MM.1S (cell line): ENCODE data around the gene SLCO3A1.

Experiments used
- DNase-seq: peaks from one replicate; pipeline ENCODE4 v3.0.0-alpha.2; 2015
- H2AFZ ChIP-seq: fragments of 300-600 bp; sonication (generic); 2 replicates; pipeline ENCODE4 v1.6.0; 2016; ENCODE audit warnings: antibody characterized with exemption, low read length
- H3F3A ChIP-seq: fragments of 300-600 bp; sonication (generic); 2 replicates; pipeline ENCODE4 v1.6.1; 2016; ENCODE audit warnings: mild to moderate bottlenecking, antibody characterized with exemption, low read length, moderate library complexity, mixed read lengths; ENCODE audit not compliant: insufficient read depth
- H3K27ac ChIP-seq: fragments of 300-600 bp; sonication (generic); 2 replicates; pipeline ENCODE4 v1.5.1; 2016; ENCODE audit warnings: mild to moderate bottlenecking, low read length
- H3K27me3 ChIP-seq: fragments of 300-600 bp; sonication (generic); replicated peaks from 2 replicates; pipeline ENCODE4 v1.6.0; 2016; ENCODE audit warnings: low read length; ENCODE audit not compliant: insufficient read depth
- H3K36me3 ChIP-seq: fragments of 300-600 bp; sonication (generic); replicated peaks from 2 replicates; pipeline ENCODE4 v1.6.1; 2016; ENCODE audit warnings: mild to moderate bottlenecking, low read length, mixed read lengths; ENCODE audit not compliant: insufficient read depth
- H3K4me1 ChIP-seq: fragments of 300-600 bp; sonication (generic); 2 replicates; pipeline ENCODE4 v1.6.1; 2016; ENCODE audit warnings: low read length, mixed read lengths
- H3K4me2 ChIP-seq: fragments of 300-600 bp; sonication (generic); 2 replicates; pipeline ENCODE4 v1.6.0; 2016; ENCODE audit warnings: low read depth, low read length
- H3K4me3 ChIP-seq: fragments of 300-600 bp; sonication (generic); 2 replicates; pipeline ENCODE4 v1.5.1; 2016; ENCODE audit warnings: low read length, mixed read lengths
- H3K79me2 ChIP-seq: fragments of 300-600 bp; sonication (generic); 2 replicates; pipeline ENCODE4 v1.6.1; 2016; ENCODE audit warnings: mixed run types, low read length, mixed read lengths
- H3K9ac ChIP-seq: fragments of 300-600 bp; sonication (generic); 2 replicates; pipeline ENCODE4 v1.6.1; 2016; ENCODE audit warnings: low read length, mixed read lengths
- H3K9me2 ChIP-seq: fragments of 300-600 bp; sonication (generic); replicated peaks from 2 replicates; pipeline ENCODE4 v1.6.1; 2016; ENCODE audit warnings: mild to moderate bottlenecking, low read length, mixed read lengths; ENCODE audit not compliant: insufficient read depth
- H3K9me3 ChIP-seq: fragments of 300-600 bp; sonication (generic); replicated peaks from 2 replicates; pipeline ENCODE4 v1.6.1; 2016; ENCODE audit warnings: mild to moderate bottlenecking, low read length, mixed read lengths; ENCODE audit not compliant: insufficient read depth
- H4K20me1 ChIP-seq: fragments of 300-600 bp; sonication (generic); 2 replicates; pipeline ENCODE4 v1.6.1; 2016; ENCODE audit warnings: mild to moderate bottlenecking, low read length, moderate library complexity, mixed read lengths; ENCODE audit not compliant: insufficient read depth
- EZH2 ChIP-seq: fragments of 300-600 bp; sonication (generic); optimal IDR thresholded peaks from 2 replicates; pipeline ENCODE3; 2017; ENCODE audit warnings: low read depth, mild to moderate bottlenecking, antibody characterized with exemption, low read length, mixed read lengths
- EZH2phosphoT487 ChIP-seq: fragments of 300-600 bp; sonication (generic); IDR thresholded peaks from 2 replicates; pipeline ENCODE4 v1.6.1; 2018; ENCODE audit warnings: antibody characterized with exemption, low read length
- TF ChIP-seq, protein P1 (sequence below): fragments of 300-600 bp; sonication (generic); IDR thresholded peaks from 2 replicates; pipeline ENCODE4 v1.5.1; 2016; ENCODE audit warnings: antibody characterized with exemption, low read length, mixed read lengths

SLCO3A1 gene

DNA sequence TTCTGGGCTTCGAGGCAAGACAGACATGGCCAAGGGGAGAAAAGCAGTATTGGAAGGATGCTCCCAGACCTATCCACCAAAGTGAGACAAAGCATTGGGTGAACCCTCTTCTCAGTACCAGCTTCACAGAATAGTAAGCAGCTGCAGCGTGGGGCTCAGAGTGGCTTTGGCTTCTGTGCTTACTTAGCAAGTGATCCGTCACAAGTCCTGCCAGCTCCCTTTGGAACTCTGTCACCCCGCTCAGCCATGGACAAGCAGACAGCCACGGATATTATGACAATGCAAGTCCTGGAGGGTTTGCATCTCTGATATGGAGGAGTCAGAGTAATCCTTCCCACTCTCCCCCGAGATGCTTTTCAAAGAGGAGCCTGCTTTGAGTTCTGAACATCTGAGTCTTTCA lies 90.8 kb downstream of the SLCO3A1 start:
- no peak for TF ChIP-seq EZH2
- TF ChIP-seq, protein P1, sequence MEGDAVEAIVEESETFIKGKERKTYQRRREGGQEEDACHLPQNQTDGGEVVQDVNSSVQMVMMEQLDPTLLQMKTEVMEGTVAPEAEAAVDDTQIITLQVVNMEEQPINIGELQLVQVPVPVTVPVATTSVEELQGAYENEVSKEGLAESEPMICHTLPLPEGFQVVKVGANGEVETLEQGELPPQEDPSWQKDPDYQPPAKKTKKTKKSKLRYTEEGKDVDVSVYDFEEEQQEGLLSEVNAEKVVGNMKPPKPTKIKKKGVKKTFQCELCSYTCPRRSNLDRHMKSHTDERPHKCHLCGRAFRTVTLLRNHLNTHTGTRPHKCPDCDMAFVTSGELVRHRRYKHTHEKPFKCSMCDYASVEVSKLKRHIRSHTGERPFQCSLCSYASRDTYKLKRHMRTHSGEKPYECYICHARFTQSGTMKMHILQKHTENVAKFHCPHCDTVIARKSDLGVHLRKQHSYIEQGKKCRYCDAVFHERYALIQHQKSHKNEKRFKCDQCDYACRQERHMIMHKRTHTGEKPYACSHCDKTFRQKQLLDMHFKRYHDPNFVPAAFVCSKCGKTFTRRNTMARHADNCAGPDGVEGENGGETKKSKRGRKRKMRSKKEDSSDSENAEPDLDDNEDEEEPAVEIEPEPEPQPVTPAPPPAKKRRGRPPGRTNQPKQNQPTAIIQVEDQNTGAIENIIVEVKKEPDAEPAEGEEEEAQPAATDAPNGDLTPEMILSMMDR: no peak
- TF ChIP-seq EZH2phosphoT487: no peak
- H3K27ac ChIP-seq: no peak overlapping the region
- H3K36me3 ChIP-seq: no peaks in the 10 kb centered on the region
- H3K4me1 ChIP-seq: peaks cover 17% of the 10 kb centered on the region
- no peak overlapping the region for H3K4me3 ChIP-seq
- no peak for DNase-seq
- no peaks in the 10 kb centered on the region for H3F3A ChIP-seq
- no peak overlapping the region for H3K4me2 ChIP-seq
- peaks cover 31% of the 10 kb centered on the region for H3K79me2 ChIP-seq
- H3K9ac ChIP-seq: no peak overlapping the region
- H3K9me3 ChIP-seq: no peaks in the 10 kb centered on the region
- H4K20me1 ChIP-seq: no peaks in the 10 kb centered on the region
- H3K27me3 ChIP-seq: no peaks in the 10 kb centered on the region
- no peak overlapping the region for H2AFZ ChIP-seq
- no peaks in the 10 kb centered on the region for H3K9me2 ChIP-seq

DNA sequence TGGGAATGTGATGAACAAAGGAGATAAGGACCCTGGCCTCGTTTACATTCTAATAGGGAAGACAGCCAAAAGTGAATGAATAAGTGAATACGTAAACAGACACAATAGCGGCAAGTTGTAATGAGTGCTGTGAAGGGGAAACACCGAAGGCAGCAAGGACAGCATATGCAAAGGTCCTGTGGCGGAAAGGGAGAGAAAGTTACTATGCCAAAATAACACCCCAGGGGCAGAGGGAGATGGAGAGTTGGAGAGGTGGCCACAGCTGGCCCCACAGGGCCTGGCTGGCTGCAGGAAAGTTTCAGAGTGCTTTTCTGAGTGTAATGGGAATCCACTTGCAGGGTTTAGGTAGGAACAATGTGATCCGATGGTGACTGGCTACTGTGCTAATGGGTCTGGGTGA lies 91.9 kb downstream of the SLCO3A1 start:
- Histone ChIP-seq H3K9me2 (no peaks in the 10 kb centered on the region), H3K4me2 (no peak overlapping the region), H3K9me3 (no peaks in the 10 kb centered on the region), H3K9ac (no peak overlapping the region), H3F3A (0 out of 2 replicates have a peak, but pooled peaks cover under 1% of the 10 kb centered on the region), H2AFZ (no peak overlapping the region), H4K20me1 (no peaks in the 10 kb centered on the region), H3K79me2 (peaks cover 36% of the 10 kb centered on the region), H3K27ac (no peak overlapping the region), H3K4me3 (no peak overlapping the region), H3K4me1 (peaks cover 23% of the 10 kb centered on the region), H3K27me3 (no peaks in the 10 kb centered on the region), H3K36me3 (no peaks in the 10 kb centered on the region)
- no peak for DNase-seq
- no peak for TF ChIP-seq EZH2phosphoT487
- TF ChIP-seq, protein P1: no peak
- no peak for TF ChIP-seq EZH2

DNA sequence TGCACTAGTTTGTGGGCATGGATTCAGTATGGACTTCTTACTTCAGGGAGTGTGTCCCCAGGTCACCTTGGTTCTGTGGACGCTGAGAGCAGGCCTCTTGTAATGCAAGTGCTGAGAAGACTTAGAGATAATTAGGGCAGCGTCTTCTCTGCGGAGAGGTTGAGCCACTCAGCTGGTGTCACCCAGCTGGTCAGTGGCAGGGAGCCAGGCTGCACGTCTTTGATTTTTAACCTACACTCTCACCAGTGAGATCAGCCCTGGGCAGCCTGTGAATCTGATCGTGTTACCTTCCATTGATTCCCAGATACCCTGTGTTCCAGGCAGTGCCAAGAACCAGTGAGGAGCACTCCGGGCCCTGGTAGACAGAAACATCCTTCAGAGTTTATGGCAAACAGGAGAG lies 92.6 kb downstream of the SLCO3A1 start:
- H3K27me3 ChIP-seq: no peaks in the 10 kb centered on the region
- TF ChIP-seq, protein P1: no peak
- TF ChIP-seq EZH2 (no peak), EZH2phosphoT487 (no peak)
- peaks cover 30% of the 10 kb centered on the region for H3K4me1 ChIP-seq
- no peaks in the 10 kb centered on the region for H3K36me3 ChIP-seq
- H2AFZ ChIP-seq: no peak overlapping the region
- H3K9me3 ChIP-seq: no peaks in the 10 kb centered on the region
- no peak overlapping the region for H3K9ac ChIP-seq
- H3F3A ChIP-seq: peaks cover 7% of the 10 kb centered on the region
- no peak for DNase-seq
- no peak overlapping the region for H3K4me3 ChIP-seq
- no peaks in the 10 kb centered on the region for H3K9me2 ChIP-seq
- no peak overlapping the region for H3K4me2 ChIP-seq
- H4K20me1 ChIP-seq: no peaks in the 10 kb centered on the region
- H3K27ac ChIP-seq: no peak overlapping the region
- peaks cover 37% of the 10 kb centered on the region for H3K79me2 ChIP-seq
